ENCODE measurements around the gene TEAD1. TPM values are rescaled to one million over a fixed set of nuclear protein-coding genes. Genes with fewer than 3 reads are reported as not detected.

TEAD1 gene
- total and polyA plus RNA-seq, 9 of the 15 experiments (the other 6 are each of a cell fraction or from before 2014, with no cell fraction given): 1.7 to 17.7 (median 10.8) TPM

DNA sequence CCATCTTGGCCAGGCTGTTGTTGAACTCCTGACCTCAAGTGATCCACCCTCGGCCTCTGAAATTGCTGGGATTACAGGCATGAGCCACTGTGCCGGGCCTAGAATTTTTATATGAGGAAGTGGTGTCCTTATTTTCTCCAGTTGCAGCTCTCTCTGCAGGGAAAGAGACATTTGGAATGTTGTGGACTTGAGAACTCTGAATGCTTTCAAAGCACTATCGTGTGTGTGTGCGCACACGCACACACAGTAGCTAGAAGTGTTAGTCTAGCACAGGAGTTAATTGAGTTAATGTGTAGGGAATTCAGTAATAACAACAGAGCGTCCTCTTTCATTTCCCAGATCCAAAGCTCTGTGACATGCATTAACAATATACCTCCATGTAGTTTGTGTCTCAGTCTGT is 170.9 kb downstream of the TEAD1 start (continued):
- TF ChIP-seq, protein P1, sequence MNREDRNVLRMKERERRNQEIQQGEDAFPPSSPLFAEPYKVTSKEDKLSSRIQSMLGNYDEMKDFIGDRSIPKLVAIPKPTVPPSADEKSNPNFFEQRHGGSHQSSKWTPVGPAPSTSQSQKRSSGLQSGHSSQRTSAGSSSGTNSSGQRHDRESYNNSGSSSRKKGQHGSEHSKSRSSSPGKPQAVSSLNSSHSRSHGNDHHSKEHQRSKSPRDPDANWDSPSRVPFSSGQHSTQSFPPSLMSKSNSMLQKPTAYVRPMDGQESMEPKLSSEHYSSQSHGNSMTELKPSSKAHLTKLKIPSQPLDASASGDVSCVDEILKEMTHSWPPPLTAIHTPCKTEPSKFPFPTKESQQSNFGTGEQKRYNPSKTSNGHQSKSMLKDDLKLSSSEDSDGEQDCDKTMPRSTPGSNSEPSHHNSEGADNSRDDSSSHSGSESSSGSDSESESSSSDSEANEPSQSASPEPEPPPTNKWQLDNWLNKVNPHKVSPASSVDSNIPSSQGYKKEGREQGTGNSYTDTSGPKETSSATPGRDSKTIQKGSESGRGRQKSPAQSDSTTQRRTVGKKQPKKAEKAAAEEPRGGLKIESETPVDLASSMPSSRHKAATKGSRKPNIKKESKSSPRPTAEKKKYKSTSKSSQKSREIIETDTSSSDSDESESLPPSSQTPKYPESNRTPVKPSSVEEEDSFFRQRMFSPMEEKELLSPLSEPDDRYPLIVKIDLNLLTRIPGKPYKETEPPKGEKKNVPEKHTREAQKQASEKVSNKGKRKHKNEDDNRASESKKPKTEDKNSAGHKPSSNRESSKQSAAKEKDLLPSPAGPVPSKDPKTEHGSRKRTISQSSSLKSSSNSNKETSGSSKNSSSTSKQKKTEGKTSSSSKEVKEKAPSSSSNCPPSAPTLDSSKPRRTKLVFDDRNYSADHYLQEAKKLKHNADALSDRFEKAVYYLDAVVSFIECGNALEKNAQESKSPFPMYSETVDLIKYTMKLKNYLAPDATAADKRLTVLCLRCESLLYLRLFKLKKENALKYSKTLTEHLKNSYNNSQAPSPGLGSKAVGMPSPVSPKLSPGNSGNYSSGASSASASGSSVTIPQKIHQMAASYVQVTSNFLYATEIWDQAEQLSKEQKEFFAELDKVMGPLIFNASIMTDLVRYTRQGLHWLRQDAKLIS (CRISPR knock-in tag; IDR thresholded peaks at IDR 0.05): no peak
- TF ChIP-seq, protein P2, sequence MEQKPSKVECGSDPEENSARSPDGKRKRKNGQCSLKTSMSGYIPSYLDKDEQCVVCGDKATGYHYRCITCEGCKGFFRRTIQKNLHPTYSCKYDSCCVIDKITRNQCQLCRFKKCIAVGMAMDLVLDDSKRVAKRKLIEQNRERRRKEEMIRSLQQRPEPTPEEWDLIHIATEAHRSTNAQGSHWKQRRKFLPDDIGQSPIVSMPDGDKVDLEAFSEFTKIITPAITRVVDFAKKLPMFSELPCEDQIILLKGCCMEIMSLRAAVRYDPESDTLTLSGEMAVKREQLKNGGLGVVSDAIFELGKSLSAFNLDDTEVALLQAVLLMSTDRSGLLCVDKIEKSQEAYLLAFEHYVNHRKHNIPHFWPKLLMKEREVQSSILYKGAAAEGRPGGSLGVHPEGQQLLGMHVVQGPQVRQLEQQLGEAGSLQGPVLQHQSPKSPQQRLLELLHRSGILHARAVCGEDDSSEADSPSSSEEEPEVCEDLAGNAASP (IDR thresholded peaks at IDR 0.05): no peak
- TF ChIP-seq SMARCA4 (IDR thresholded peaks at IDR 0.05) (no peak), L3MBTL2 (IDR thresholded peaks at IDR 0.05) (no peak), PRMT5 (CRISPR knock-in tag; IDR thresholded peaks at IDR 0.05) (no peak), ZNF766 (CRISPR knock-in tag; conservative IDR thresholded peaks at IDR 0.05) (0 out of 2 replicates have a peak, but pooled peaks have one; percentile 7), SPI1 (IDR thresholded peaks at IDR 0.05; ENCODE audit: borderline replicate concordance, low read depth, low read length) (peak; percentile 69), ZNF197 (CRISPR knock-in tag; IDR thresholded peaks at IDR 0.05; ENCODE audit: low read depth) (0 out of 2 replicates have a peak, but pooled peaks have one; percentile 17)
